ENCODE results near the gene SRPK1.
"Not testable (repeated sequence)": the region's sequence is repeated elsewhere in the genome, so short reads cannot be mapped to it uniquely, and the experiment has no call there.

- TF ChIP-seq CTCF (IDR thresholded peaks at IDR 0.05; ENCODE audit: low read length); EZH2 (IDR thresholded peaks at IDR 0.05; ENCODE audit: borderline replicate concordance, low read length): not testable (repeated sequence)
Observed at GRCh38 chr6:35940014-35940413, 19.1 kb upstream of the SRPK1 start.
